ENCODE measurements around the gene GLIS2.

The GLIS2 gene

GRCh38 chr16:4386451-4386805 lies 70.6 kb downstream of the GLIS2 start:
- H3K4me1 ChIP-seq = no peaks in the 10 kb centered on the region
- H3K9ac ChIP-seq = no peak overlapping the region
- H3K79me2 ChIP-seq = no peaks in the 10 kb centered on the region
- no peaks in the 10 kb centered on the region for H3K9me3 ChIP-seq (ENCODE audit: control insufficient read depth, low read length)
- H2AFZ ChIP-seq = no peak overlapping the region
- H3K27ac ChIP-seq = no peak overlapping the region
- TF ChIP-seq, protein P1, sequence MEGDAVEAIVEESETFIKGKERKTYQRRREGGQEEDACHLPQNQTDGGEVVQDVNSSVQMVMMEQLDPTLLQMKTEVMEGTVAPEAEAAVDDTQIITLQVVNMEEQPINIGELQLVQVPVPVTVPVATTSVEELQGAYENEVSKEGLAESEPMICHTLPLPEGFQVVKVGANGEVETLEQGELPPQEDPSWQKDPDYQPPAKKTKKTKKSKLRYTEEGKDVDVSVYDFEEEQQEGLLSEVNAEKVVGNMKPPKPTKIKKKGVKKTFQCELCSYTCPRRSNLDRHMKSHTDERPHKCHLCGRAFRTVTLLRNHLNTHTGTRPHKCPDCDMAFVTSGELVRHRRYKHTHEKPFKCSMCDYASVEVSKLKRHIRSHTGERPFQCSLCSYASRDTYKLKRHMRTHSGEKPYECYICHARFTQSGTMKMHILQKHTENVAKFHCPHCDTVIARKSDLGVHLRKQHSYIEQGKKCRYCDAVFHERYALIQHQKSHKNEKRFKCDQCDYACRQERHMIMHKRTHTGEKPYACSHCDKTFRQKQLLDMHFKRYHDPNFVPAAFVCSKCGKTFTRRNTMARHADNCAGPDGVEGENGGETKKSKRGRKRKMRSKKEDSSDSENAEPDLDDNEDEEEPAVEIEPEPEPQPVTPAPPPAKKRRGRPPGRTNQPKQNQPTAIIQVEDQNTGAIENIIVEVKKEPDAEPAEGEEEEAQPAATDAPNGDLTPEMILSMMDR (IDR thresholded peaks at IDR 0.05) = no peak
- H3K4me2 ChIP-seq (ENCODE audit: low read length) = no peak overlapping the region
- no peak overlapping the region for H3K4me3 ChIP-seq (ENCODE audit: low read depth, low read length)
- no peaks in the 10 kb centered on the region for H3K36me3 ChIP-seq (ENCODE audit: control insufficient read depth, insufficient read depth, low read length)
- H3K27me3 ChIP-seq (ENCODE audit: control insufficient read depth, insufficient read depth, low read length) = no peaks in the 10 kb centered on the region

DNA sequence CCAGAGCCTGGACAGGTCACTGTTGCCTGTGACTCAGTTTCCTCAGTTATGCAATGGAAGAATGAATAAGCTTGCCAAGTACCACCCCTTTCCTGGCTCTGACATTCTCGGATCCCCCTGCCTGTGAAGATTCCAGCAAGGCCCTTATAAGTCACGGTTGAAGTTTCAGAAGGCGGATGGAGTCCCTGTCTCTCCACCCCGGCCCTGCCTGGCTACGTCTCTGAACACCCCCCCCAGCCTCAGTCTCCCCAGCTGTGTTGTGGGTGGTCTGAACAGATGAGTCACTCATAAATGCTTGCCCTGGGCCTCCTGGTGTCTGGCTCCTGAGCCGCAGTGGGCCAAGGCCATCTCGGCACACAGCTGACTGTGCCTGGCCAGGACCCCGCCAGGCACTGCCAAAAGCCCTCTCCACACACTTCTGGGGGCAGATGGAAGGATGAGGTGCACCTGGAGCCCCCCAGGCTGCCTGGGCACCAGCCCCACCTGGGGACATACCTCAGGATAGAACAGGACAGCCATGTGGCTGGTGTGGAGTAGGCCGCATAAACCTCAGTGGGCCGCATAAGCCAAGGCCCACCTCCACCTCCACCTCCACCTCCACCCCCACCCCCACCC lies 71.2 kb downstream of the GLIS2 start:
- H3K4me3 ChIP-seq (ENCODE audit: low read depth, low read length) = no peak overlapping the region

GRCh38 chr16:4387781-4388180 lies 71.9 kb downstream of the GLIS2 start:
- no peaks in the 10 kb centered on the region for H3K36me3 ChIP-seq (ENCODE audit: control insufficient read depth, insufficient read depth, low read length)
- H3K27ac ChIP-seq = no peak overlapping the region
- H3K4me3 ChIP-seq (ENCODE audit: low read depth, low read length) = no peak overlapping the region

More for the DNA sequence above, 71.2 kb downstream of the GLIS2 start:
- H3K4me2 ChIP-seq (ENCODE audit: low read length) = no peak overlapping the region
- H3K9ac ChIP-seq = no peak overlapping the region
- H2AFZ ChIP-seq = no peak overlapping the region
- H3K36me3 ChIP-seq (ENCODE audit: control insufficient read depth, insufficient read depth, low read length) = no peaks in the 10 kb centered on the region
- TF ChIP-seq, protein P1 (IDR thresholded peaks at IDR 0.05) = no peak
- no peak overlapping the region for H3K27ac ChIP-seq
- H3K79me2 ChIP-seq = no peaks in the 10 kb centered on the region
- no peaks in the 10 kb centered on the region for H3K9me3 ChIP-seq (ENCODE audit: control insufficient read depth, low read length)
- no peaks in the 10 kb centered on the region for H3K4me1 ChIP-seq
- H3K27me3 ChIP-seq (ENCODE audit: control insufficient read depth, insufficient read depth, low read length) = no peaks in the 10 kb centered on the region

GRCh38 chr16:4388271-4389021 lies 72.6 kb downstream of the GLIS2 start:
- no peak overlapping the region for H3K4me3 ChIP-seq (ENCODE audit: low read depth, low read length)
- TF ChIP-seq, protein P1 (IDR thresholded peaks at IDR 0.05) = no peak
- H3K9me3 ChIP-seq (ENCODE audit: control insufficient read depth, low read length) = no peaks in the 10 kb centered on the region
- H3K4me1 ChIP-seq = no peaks in the 10 kb centered on the region
- no peaks in the 10 kb centered on the region for H3K79me2 ChIP-seq
- H3K36me3 ChIP-seq (ENCODE audit: control insufficient read depth, insufficient read depth, low read length) = no peaks in the 10 kb centered on the region
- peak overlapping the region; percentile 20 for H3K27ac ChIP-seq
- H3K27me3 ChIP-seq (ENCODE audit: control insufficient read depth, insufficient read depth, low read length) = no peaks in the 10 kb centered on the region
- no peak overlapping the region for H3K9ac ChIP-seq
- H3K4me2 ChIP-seq (ENCODE audit: low read length) = no peak overlapping the region
- H2AFZ ChIP-seq = no peak overlapping the region

More at GRCh38 chr16:4387781-4388180, 71.9 kb downstream of the GLIS2 start:
- no peak overlapping the region for H3K9ac ChIP-seq
- TF ChIP-seq, protein P1 (IDR thresholded peaks at IDR 0.05) = no peak
- H3K79me2 ChIP-seq = no peaks in the 10 kb centered on the region
- H2AFZ ChIP-seq = no peak overlapping the region
- H3K4me1 ChIP-seq = no peaks in the 10 kb centered on the region
- H3K27me3 ChIP-seq (ENCODE audit: control insufficient read depth, insufficient read depth, low read length) = no peaks in the 10 kb centered on the region
- no peaks in the 10 kb centered on the region for H3K9me3 ChIP-seq (ENCODE audit: control insufficient read depth, low read length)
- no peak overlapping the region for H3K4me2 ChIP-seq (ENCODE audit: low read length)
